Dermis microvascular lymphatic vessel endothelial cell (primary cell): Measurements from ENCODE around the gene NFATC1. TPM values are rescaled to one million over a fixed set of nuclear protein-coding genes. Genes with fewer than 3 reads are reported as not detected.
A peak's percentile ranks its signal among the peaks of the same experiment; 100 is the strongest.

ENCODE experiments used
- DNase-seq, 2 donors: peaks; one replicate each; pipeline versions ENCODE4 v3.0.0 to v3.0.0-alpha.2; 2010; ENCODE audit warnings: low read depth in 2 of 2
- total RNA-seq: library from RNA; depleted of rRNA; stranded (reverse); fragments of >200 nt; gene quantifications from 2 replicates; pipeline ENCODE4 v1.2.1, GENCODE V29; 2014

Gene NFATC1
- total RNA-seq, 1 donor from 2014 or later, result 5.5 TPM

DNA sequence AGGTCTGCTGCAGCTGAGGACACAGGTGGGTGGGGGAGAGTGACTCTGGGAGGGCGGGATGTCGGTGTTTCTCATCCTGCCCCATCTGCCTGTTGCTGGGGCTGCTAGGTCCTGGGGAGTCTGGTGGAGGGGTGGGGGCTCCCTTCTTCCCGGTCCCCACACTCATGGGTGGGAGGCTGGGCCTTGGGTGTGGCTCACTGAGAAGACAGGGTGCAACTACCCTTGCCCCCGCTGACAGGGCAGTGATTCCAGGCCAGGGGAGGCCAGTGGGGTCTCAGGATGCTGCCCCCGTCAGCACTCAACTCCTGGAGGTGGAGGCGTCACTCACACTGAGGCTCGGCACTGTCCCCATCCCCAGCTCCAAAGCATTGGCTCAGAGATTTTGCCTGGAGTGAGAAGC is 7.7 kb upstream of the NFATC1 start:
- no peak for DNase-seq

DNA sequence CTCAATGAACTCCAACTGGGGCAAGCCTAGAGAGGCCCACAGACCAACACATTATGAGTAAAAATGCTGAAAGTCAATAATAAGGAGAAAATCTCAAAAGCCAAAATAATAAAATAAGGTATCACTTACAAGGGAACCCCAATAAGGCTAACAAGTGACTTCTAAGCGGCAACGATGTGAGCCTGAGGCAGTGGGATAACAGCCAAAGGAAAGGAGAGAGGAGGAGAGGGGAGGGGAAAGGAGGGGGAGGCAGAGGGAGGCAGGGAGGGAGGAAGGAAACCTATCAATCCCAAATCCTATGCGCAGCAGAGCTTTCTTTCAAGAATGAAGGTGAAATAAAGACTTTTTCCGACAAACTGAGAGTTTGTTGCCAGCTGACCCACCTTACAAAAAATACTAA is 6.0 kb upstream of the NFATC1 start:
- DNase-seq, result no peak

DNA sequence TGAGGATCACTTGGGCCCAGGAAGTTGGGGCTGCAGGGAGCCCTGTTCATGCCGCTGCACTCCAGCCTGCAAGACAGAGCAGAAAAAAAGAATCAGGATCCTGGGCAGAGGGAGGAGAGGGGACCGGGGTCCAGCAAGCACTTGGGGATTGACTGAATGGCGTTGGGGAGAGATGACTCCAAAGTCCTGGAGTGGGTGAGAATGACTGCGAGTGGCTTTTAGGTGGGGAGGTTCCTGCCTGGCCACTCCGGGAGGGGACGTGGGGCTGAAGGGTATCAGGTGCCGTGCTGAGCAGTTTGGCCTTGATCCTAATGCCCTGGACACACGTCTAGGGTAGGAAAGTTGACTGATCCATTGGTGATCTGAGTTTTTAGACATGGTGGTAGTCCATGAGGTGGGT is 3.5 kb upstream of the NFATC1 start:
- no peak for DNase-seq

DNA sequence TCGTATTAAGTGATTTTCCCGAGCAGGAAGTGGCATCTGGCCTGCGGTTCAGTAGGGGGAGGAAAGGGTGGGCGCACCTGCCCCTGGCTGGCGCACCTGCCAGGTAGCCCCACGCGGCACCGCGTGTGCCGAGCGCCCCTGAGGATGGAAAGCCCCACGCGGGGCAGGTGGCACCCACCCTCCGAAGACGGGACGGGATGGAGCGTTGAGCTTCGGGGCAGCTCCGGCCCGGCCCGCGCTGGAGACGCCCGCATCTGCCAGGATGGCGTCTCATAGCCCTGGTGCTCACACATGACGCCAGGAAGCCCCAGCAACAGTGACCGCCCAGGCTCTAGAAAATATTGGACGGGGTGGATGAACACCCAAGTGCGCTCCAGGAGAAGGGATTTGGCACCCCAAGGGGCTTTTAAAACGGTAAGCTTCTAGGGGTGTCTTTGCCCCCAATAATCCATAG is 2.5 kb upstream of the NFATC1 start:
- DNase-seq, result peak in 1 of 2 donors; percentile 59

- peak; percentile 89 to 97 for DNase-seq
Observed at GRCh38 chr18:79393635-79394533, 1.8 kb upstream of the NFATC1 start.

GRCh38 chr18:79394534-79395307 is 1.0 kb upstream of the NFATC1 start:
- peak; percentile 79 to 81 for DNase-seq

GRCh38 chr18:79395308-79395640 is 456 bp upstream of the NFATC1 start:
- no peak for DNase-seq

DNA sequence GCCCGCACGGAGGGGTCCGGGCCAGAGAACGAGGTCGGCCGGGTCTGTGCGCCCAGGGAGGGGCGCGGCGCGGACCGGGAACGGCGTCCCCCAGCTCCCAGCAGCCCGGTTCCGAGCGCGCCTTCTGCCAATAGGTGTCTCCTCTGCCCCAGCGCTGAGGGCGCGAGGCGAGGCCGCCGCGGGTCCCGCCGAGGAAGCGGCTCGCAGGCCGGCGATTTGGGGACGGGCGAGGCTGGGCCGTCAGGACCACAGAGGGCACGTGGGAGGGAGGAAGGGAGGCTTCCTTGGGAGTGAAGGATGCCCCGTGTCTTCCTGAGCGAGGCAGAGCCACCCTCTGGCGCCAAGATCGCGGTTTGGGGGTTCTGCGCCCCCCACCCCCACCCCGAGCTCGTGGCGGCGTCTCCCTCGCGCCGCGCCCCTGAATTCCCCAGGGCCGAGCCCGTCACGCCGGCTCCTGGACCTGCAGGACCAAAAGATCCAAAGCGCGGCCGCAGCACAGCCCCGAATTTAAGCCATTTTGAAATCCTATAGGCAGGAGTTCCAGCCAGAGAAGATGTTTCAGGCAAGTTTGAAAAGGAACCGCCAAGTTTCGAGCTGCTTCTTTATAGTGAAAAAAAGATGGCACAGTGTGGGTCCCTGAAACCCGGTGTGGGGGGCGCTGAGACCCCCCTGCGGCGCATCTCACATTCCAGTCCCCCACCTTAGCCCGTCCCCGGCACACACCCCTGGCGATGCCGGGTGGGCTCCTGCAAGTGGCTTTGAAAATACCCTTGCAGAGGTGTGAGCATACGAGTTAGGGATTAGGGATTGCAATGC is 909 bp downstream of the NFATC1 start:
- DNase-seq, result peak in 1 of 2 donors; percentile 68

GRCh38 chr18:79397247-79397829 is 1.6 kb downstream of the NFATC1 start:
- peak in 1 of 2 donors; percentile 31 for DNase-seq

DNA sequence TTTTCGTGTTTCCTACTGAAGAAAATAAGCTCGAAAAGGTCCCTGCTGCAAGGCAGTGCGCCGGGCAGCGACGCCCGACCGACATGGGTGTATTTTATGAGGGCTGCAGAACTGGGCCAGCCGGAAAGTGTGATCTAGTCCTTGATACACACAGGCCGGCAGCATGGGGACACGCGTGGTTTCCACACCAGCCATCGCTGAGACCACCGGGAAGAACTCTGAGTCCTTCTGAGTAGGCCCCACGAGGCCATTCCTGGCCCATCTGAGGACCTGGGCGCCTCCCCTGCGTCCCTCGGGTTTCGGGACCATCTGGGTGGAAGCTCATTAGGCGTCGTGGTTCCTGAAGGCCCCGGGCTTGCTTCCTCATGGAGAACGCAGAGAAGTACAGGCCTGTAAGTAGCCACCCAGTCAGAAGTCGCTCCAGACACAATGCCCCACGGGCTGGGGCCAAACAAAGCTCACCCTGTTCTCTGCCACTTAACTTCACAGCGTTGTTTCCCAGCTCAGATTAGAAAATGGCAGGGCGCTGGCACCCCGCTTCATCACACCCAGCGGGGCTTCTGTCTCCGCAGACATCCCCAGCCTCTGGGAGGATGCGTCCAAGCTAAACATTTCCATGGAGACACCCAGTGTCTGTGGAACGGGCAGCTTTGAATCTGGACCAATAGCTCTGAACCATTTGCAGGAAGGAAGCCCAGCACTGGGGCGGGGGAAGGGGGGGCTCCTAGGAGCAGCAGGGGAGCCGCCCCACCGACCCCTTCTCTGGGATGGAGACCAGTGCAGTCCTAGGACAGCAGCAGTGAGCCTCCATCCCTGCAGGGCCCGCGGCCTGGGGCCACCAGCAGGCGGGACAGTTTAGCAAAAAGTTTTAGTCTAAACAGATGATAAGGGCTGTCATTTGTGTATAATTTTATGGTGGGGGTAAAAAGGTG is 2.4 kb downstream of the NFATC1 start:
- DNase-seq, result peak in 1 of 2 donors; percentile 54

- DNase-seq, result peak in 1 of 2 donors; percentile 25
Observed at GRCh38 chr18:79399275-79400081, 3.7 kb downstream of the NFATC1 start.

DNA sequence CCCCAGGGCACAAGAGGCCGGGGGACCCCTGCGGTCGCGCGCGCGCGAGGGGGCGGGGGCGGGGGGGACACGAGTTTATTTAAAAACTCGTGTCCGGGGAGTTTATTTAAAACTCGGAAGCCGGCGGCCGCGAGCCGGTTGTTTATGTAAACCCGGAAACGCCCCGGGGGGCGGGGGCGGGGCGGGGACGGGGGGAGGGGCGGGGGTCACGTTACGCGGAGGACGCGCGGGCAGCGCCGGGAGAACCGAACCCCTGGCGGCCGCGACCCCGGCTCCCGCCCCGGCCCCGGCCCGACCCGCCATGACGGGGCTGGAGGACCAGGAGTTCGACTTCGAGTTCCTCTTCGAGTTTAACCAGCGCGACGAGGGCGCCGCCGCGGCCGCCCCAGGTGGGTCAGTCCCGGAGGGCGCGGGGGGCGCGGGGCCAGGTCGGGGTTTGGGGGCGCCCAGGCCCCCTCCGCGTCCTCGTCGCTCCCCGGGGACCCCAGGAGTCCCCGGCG is 4.4 kb downstream of the NFATC1 start:
- peak in 1 of 2 donors; percentile 45 for DNase-seq

DNA sequence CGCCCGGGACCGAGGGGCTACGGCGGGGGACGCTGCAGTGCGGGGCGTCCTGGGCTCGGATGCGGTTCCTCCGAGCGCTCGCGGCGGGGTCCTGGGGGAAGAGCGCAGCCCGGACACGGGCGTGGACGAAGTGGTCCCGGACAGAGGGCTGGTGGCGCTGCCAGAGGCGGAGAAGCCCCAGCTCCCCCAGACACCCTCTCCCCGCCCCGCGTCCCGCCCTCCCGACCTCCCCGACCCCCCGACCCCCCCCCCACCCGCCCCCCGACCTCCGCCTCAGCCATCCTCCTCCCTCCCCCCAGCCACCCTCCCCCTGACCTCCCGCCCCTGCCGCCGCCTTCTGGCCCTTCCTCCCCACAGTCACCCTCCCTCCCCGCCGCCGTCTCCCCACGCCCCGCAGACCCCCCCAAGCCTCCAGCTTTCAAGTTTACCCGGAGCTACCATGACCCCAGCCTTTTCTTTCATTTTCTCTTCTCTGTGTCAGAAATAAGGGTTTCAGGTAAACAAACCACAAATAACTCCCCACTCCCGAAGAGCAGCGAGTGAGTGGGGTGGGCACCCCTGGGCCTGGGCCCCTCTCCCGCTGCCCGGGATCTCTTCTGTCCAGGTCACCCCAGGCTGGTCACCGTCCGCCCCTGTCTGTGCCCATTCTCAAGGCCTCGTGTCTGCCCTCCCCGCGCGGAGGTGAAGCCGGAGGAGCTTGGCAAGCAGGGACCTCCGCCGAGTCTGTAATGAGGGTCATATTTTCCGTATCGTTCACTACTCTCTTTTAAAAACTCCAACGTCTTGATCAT is 5.1 kb downstream of the NFATC1 start:
- DNase-seq, result peak in 1 of 2 donors; percentile 41

GRCh38 chr18:79401494-79402208 is 5.9 kb downstream of the NFATC1 start:
- peak in 1 of 2 donors; percentile 25 for DNase-seq

DNA sequence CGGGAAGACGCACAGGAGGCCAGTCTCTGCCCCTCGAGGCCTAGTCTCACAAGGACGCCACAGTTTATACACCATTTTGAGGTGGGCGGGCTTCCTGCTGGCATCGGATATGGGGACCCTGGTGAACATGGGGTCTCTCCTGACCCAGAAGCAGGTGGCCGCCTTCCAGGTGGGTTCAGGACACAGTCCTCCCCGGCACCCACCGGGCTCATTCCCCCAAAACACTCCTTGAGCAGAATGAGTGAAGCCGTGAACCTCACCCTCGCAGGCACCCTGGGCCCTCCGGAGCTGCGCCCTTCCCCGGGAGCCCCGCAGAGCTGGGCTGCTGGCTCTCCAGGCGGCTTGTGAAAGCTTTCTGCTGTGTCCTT is 6.5 kb downstream of the NFATC1 start:
- no peak for DNase-seq

DNA sequence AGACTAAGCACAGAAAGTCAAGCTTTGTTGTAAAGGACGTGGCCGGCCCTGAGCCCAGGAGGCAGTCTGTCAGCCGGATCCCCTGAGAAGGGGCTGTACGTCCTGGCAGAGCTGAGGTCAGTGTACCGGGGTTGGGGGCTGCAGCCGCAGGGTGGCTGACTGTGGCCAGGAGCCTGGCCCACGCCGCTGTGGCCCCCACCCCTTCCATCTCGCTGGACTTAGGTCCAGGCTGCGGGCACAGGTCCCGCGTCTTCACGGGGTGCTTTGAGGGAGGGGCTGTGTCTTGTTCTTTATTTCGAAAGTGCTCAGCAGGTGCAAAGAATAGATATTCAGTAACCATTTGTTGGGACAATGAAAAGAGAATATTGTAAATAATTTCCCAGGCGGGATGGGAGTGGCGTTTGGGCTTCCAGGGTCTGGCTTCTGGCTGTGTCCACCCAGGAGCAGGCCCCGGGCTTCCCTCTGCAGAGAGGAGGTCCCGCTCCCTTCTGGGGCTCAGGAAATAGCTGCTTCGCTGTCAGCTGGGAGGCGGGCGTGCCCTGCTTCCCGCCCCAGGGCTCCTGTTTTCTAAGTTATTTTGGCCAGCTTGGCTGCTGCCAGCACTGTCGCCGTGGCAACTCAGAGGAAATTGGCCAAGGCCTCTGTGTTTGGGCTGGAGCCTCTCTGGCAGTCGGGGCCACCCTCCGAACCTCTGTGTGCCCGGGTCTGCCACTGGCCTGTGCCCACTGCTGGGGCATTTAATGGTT is 7.4 kb downstream of the NFATC1 start:
- peak; percentile 76 to 85 for DNase-seq
